ENCODE results near the gene RLF. TPM values are rescaled to one million over a fixed set of nuclear protein-coding genes. Genes with fewer than 3 reads are reported as not detected.
A peak's percentile ranks its signal among the peaks of the same experiment; 100 is the strongest.

The RLF gene
- total and polyA plus RNA-seq, 9 of the 15 experiments (the other 6 are each of a cell fraction or from before 2014, with no cell fraction given), result 3.6 to 35.0 (median 21.2) TPM

GRCh38 chr1:40251456-40251855 is 90.3 kb downstream of the RLF start:
- peak overlapping the region; percentile 65; the same call in 1 of the 2 replicates for H2AFZ ChIP-seq (ENCODE audit: low read depth, low read length)
- ChIA-PET POLR2A (interaction anchor here (0.7 to 1.8 kb wide), 2 partner anchors 10 to 40 kb away, joined by 3 to 11 read pairs; no protein-coding TSS in a partner anchor), CTCF (ENCODE audit: low intra/inter-chr PET ratio) (no interaction called here)
- no peaks in the 10 kb centered on the region for H3K27me3 ChIP-seq (ENCODE audit: control insufficient read depth in 2 of 2, insufficient read depth in 2 of 2, low read length in 2 of 2)
- peaks cover 13% of the 10 kb centered on the region for H3K79me2 ChIP-seq (ENCODE audit: control insufficient read depth, insufficient read depth, low read length)
- H3K4me1 ChIP-seq (replicated peaks in 1 of 2; ENCODE audit: control insufficient read depth in 2 of 2, insufficient read depth in 2 of 2, low read length in 2 of 2), result peaks cover 0 to 9% of the 10 kb centered on the region in 2 experiments; a peak in 4 of 5 replicates
- no peak overlapping the region for H3K4me3 ChIP-seq
- 60% methylated on average over 4 of the region's 4 CpGs for WGBS (ENCODE audit: insufficient coverage, low coverage, missing lambda C conversion rate)
- no TSS peak for BruUV-seq (replicated peaks)
- peaks cover 3% of the 10 kb centered on the region; the same call in 1 of the 3 replicates for H3K36me3 ChIP-seq (ENCODE audit: control insufficient read depth, insufficient read depth, low read length)
- no peak for TF ChIP-seq E2F4 (CRISPR knock-in tag; IDR thresholded peaks at IDR 0.05; ENCODE audit: low read depth)
- TF ChIP-seq, protein P1, sequence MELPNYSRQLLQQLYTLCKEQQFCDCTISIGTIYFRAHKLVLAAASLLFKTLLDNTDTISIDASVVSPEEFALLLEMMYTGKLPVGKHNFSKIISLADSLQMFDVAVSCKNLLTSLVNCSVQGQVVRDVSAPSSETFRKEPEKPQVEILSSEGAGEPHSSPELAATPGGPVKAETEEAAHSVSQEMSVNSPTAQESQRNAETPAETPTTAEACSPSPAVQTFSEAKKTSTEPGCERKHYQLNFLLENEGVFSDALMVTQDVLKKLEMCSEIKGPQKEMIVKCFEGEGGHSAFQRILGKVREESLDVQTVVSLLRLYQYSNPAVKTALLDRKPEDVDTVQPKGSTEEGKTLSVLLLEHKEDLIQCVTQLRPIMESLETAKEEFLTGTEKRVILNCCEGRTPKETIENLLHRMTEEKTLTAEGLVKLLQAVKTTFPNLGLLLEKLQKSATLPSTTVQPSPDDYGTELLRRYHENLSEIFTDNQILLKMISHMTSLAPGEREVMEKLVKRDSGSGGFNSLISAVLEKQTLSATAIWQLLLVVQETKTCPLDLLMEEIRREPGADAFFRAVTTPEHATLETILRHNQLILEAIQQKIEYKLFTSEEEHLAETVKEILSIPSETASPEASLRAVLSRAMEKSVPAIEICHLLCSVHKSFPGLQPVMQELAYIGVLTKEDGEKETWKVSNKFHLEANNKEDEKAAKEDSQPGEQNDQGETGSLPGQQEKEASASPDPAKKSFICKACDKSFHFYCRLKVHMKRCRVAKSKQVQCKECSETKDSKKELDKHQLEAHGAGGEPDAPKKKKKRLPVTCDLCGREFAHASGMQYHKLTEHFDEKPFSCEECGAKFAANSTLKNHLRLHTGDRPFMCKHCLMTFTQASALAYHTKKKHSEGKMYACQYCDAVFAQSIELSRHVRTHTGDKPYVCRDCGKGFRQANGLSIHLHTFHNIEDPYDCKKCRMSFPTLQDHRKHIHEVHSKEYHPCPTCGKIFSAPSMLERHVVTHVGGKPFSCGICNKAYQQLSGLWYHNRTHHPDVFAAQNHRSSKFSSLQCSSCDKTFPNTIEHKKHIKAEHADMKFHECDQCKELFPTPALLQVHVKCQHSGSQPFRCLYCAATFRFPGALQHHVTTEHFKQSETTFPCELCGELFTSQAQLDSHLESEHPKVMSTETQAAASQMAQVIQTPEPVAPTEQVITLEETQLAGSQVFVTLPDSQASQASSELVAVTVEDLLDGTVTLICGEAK (IDR thresholded peaks at IDR 0.05), result peak; percentile 78
- TF ChIP-seq, protein P1 (CRISPR knock-in tag; IDR thresholded peaks at IDR 0.05), result no peak; the same call in 1 of the 2 replicates
- no peaks in the 10 kb centered on the region for H3K9me3 ChIP-seq (replicated peaks; ENCODE audit: control insufficient read depth, insufficient read depth, low read depth, low read length)
- H4K20me1 ChIP-seq (replicated peaks; ENCODE audit: control insufficient read depth, insufficient read depth, low read length), result no peaks in the 10 kb centered on the region
- DNase-seq (ENCODE audit: extremely low read depth in 1 of 4, low spot score in 3 of 4) (no peak), FAIRE-seq (no peak), ATAC-seq (peak; percentile 36)
- no peaks in the 10 kb centered on the region for H3K9me1 ChIP-seq (ENCODE audit: control insufficient read depth, insufficient read depth, low read length)
- H3K27ac ChIP-seq (ENCODE audit: extremely low read depth, low read depth, low read length), result no peak overlapping the region
- no peak overlapping the region for H3K4me2 ChIP-seq (ENCODE audit: insufficient read depth, low read length)
- in situ Hi-C loops (cut with MboI), result no loop called here
- intact Hi-C loops (cut with micrococcal nuclease), result no loop called here
- no peak overlapping the region for H3K9ac ChIP-seq (ENCODE audit: insufficient read depth in 1 of 2, low read depth in 2 of 2, low read length in 2 of 2)
